SK-N-SH (cell line): ENCODE results near the gene SEPTIN10.

Experiments used
- EP300 ChIP-seq, 2 experiments: IDR thresholded peaks; 2 replicates each; pipeline versions ENCODE4 v1.4.0 to v1.6.1; 2012; ENCODE audit warnings: borderline replicate concordance in 1 of 2, low read depth in 1 of 2, low read length in 1 of 2
- FOXJ3 ChIP-seq: sonication (generic); formaldehyde crosslinking; IDR thresholded peaks from 2 replicates; pipeline ENCODE4 v1.5.1; 2020; ENCODE audit warnings: mild to moderate bottlenecking, missing genetic modification reagents
- GABPA ChIP-seq: IDR thresholded peaks from 2 replicates; pipeline ENCODE4 v1.4.0; 2012; ENCODE audit warnings: low read depth, mild to moderate bottlenecking
- JUND ChIP-seq: IDR thresholded peaks from 2 replicates; pipeline ENCODE4 v1.4.0; 2012
- MAX ChIP-seq: IDR thresholded peaks from 2 replicates; pipeline ENCODE4 v1.4.0; 2012; ENCODE audit warnings: low read depth
- MEF2A ChIP-seq: IDR thresholded peaks from 2 replicates; pipeline ENCODE4 v1.4.0; 2012; ENCODE audit warnings: low read depth, borderline replicate concordance
- POLR2AphosphoS5 ChIP-seq: IDR thresholded peaks from 2 replicates; pipeline ENCODE4 v1.6.1; 2012; ENCODE audit warnings: low read depth, low read length
- REST ChIP-seq: IDR thresholded peaks from 2 replicates; pipeline ENCODE4 v1.6.1; 2012; ENCODE audit warnings: mild to moderate bottlenecking, low read depth, low read length, moderate library complexity
- RFX5 ChIP-seq: IDR thresholded peaks from 2 replicates; pipeline ENCODE4 v1.6.1; 2012; ENCODE audit warnings: mild to moderate bottlenecking, improper control_type of control experiment, low read length
- SIN3A ChIP-seq: IDR thresholded peaks from 2 replicates; pipeline ENCODE4 v1.6.1; 2012; ENCODE audit warnings: low read depth, mild to moderate bottlenecking, low read length, moderate library complexity, borderline replicate concordance
- SMC3 ChIP-seq: IDR thresholded peaks from 2 replicates; pipeline ENCODE4 v1.6.1; 2012; ENCODE audit warnings: low read depth, low read length, improper control_type of control experiment
- USF1 ChIP-seq: IDR thresholded peaks from 2 replicates; pipeline ENCODE4 v1.4.0; 2012; ENCODE audit warnings: low read depth, borderline replicate concordance
- TF ChIP-seq, protein P1 (sequence below): fragments of 200-600 bp; sonication (generic); IDR thresholded peaks from 2 replicates; pipeline ENCODE4 v1.6.1; 2017; ENCODE audit warnings: antibody characterized with exemption, mild to moderate bottlenecking, moderate library complexity

DNA sequence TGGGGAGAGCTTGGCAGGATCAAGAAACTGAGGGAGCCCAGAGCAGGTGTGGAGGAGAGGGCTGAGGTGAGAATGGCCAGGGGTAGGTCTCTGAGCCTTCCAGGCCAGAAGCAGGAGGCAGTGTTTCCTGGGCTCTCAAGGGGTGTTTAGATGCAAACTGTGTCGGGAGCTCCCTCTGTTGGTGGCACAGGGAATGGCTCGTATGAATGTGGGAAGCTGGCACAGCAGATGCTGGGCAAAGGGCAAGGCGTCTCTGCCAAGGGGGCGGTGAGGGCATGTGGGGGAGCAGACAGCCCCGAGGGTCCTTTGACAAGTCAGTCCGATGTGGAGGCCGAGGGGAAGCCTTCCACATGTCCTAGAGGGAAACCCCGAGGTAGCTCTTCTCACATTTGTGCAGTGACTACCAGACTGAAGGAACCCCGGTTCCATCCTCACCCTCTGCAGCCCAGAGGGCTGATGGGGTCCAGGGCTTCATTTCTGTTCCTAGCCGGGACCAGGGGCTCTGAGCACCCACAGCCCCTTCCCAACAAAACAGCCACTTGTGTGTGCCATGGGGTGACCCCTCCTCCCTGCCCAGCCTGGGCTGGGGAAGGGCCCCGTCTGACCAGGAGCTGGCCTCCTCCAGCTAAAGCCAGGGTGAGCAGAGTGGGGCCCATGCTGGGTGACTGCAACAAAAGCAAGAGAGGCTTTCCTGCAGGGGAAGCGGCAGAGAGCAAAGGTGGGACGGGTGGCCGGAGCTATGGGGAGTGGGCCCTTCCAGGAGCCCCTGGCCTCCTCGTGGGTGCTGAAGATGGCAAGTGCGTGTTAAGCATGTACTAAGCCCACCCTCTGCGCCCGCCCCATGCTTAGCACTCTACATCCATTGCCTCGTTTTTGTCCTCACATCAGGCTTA, 103.4 kb downstream of the SEPTIN10 start:
- no peak for TF ChIP-seq GABPA
- no peak for TF ChIP-seq POLR2AphosphoS5
- TF ChIP-seq RFX5: no peak
- TF ChIP-seq, protein P1, sequence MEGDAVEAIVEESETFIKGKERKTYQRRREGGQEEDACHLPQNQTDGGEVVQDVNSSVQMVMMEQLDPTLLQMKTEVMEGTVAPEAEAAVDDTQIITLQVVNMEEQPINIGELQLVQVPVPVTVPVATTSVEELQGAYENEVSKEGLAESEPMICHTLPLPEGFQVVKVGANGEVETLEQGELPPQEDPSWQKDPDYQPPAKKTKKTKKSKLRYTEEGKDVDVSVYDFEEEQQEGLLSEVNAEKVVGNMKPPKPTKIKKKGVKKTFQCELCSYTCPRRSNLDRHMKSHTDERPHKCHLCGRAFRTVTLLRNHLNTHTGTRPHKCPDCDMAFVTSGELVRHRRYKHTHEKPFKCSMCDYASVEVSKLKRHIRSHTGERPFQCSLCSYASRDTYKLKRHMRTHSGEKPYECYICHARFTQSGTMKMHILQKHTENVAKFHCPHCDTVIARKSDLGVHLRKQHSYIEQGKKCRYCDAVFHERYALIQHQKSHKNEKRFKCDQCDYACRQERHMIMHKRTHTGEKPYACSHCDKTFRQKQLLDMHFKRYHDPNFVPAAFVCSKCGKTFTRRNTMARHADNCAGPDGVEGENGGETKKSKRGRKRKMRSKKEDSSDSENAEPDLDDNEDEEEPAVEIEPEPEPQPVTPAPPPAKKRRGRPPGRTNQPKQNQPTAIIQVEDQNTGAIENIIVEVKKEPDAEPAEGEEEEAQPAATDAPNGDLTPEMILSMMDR: peak; percentile 86
- no peak for TF ChIP-seq USF1
- TF ChIP-seq SIN3A: no peak
- TF ChIP-seq EP300 (IDR thresholded peaks at IDR 0.05; ENCODE audit: borderline replicate concordance in 1 of 2, low read depth in 1 of 2, low read length in 1 of 2): no peak
- no peak for TF ChIP-seq MAX
- TF ChIP-seq FOXJ3 (CRISPR knock-in tag): no peak
- no peak for TF ChIP-seq REST
- TF ChIP-seq MEF2A: no peak
- TF ChIP-seq JUND: no peak
- TF ChIP-seq SMC3: peak; percentile 99
